NCI-H1105 (cell line): Measurements from ENCODE around the gene FAM53C.
"Not testable (repeated sequence)": the region's sequence is repeated elsewhere in the genome, so short reads cannot be mapped to it uniquely, and the experiment has no call there.

Source experiments
- DNase-seq: peaks from one replicate; lab custom pipeline; 2025; lab: John Stamatoyannopoulos, UW

Gene FAM53C

DNA sequence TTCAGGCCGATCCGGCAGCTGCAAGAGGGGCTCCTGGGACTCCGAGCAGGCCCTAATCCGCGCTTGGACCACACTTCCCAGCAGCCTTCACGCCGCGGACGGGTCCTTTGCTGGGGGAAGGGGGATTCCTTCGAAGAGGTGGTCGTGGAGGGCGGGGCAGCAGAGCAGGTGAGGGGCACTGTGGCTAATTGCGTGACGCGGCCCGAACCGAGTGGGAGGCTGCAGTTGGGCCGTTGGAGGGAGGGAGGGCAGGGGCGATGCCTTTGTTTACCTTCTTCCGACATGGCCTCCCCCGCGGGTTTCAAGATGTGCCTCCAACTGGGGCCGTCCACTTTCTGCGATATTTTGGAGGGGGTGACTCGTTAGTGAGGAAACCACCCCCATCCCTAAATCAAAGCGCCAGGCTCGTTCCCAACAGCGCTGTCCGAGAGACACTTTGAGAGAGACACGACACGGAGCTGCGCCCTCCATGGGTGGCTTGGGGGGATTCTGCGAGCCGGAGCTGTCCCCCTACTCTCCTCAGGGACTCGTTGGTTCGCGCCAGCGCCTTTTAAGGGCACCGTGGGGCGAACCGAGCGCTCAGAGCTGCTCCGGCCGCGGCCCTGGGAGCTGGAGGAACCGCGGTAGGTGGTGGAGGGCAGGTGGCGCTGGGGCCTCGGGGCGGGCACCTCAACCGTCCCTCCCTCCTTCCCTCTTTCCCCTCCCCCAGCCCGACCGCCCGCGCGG is at the start of gene FAM53C:
TSS of gene FAM53C (plus strand) at position 582 of the 726 bp plus-strand sequence. CDS start 3,070 bp downstream, outside the sequence.
- DNase-seq = peak; percentile 75

DNA sequence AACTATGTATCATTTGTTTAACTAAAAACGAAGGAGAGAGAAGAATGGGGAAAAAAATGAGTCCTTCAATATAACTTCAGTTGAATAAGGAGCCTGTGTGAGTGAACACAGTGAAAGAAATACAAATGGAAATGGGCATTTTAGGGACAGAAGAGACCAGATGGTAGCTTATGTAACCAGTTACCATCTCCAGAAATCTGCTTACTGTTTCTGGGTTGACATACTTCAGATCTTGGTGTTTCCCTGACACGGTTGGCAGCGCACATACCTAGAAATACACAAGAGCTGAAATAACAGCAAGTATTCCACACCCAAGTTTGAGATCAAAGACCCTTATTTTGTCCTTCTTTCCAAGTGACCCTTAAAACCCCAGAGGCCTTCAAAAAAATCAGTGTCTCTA is 48.8 kb upstream of the FAM53C start:
- DNase-seq = no peak

DNA sequence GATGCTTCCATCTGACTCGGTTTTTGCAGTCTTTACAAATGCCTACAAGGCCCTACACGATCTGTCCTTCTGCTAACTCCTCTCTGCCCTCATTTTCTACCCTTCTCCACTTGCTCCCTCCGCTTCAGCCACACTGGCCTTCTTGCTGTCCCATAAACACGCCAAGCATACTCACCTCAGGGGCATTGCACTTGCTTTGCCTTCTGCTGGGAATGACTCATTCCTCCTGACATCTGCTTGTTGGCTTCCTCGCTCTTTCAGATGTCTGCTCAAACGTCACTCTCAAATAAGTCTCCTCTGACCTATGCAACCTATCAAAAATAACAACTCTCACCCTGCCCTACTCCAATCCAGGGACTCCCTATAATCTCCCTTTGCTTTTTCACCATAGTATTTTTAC is 34.7 kb upstream of the FAM53C start:
- no peak for DNase-seq

DNA sequence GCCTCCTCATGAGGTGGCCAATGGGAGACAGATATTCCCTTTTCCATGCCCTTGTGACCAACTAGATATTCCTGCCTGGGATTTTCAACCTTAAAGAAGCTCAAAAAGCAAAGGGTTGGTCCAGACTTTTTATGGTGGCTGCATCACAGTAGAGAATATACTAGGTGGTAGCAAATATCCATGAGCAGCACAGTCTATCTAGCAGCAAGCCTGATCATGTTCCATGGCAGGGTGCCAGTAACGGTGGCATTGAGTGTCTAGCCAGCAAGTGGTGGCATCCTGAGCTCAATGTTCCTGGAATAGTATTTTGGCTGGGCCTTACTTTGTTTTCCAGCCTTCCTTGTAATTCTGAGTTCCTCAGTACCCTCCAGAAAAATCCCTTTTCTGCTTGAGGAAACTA is 32.3 kb upstream of the FAM53C start:
- peak; percentile 57 for DNase-seq

DNA sequence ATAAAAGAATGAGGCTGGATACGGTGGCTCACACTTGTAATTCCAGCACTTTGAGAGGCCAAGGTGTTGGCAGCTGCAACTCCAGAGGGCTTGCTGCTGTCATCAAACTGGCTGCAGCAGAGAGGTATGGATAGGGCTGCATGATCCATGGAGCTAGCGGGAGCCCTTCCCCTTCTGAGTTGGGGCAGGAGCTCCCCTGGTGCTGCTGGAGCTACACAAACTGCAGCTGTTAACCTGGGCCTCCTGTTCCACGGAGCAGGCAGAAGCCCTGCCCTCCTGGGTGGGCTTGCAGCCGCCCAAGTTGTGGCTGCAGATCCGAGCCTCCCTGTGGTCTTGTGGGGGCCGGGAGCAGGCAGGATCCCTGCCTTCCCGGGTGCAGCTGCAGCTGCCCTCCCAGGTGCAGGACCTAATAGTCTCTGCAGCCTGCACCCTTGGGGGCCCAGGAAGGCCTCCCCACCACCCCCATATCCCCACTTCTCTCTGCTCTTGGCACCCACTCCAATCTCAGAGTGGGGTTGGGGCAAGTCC is 22.3 kb upstream of the FAM53C start:
- no peak for DNase-seq

DNA sequence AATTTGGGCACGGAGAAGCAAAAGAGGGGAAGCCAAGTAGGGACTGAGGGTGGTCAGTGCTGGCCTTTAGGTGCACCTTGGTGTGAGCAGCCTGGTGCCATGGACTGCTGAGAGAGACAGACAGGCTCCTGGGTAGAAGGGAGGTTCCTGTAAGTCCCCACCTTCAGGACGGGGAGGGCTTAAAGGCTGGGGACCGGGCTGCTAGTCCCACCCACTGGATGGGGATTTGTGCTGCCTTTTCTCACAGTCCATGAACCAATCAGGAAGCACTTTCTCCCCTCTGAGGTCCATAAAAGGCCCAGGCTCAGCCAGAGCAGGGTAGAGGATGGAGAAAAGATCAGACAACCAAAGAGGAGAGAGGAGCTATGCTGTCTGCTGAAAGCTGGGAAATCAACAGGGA is 21.7 kb upstream of the FAM53C start:
- no peak for DNase-seq

DNA sequence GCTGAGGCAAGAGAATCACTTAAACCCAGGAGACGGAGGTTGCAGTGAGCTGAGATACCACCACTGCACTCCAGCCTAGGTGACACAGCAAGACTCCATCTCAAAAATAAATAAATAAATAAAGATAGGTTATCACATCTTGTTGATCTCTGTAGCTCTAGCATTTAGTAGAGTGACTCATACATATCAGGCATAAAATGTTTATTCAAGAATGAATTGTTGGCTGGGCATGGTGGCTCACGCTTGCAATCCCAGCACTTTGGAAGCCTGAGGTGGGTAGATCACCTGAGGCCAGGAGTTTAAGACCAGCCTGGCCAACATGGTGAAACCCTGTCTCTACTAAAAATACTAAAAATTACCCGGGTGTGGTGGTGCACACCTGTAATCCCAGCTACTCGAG is 19.9 kb upstream of the FAM53C start:
- not testable (repeated sequence) for DNase-seq

DNA sequence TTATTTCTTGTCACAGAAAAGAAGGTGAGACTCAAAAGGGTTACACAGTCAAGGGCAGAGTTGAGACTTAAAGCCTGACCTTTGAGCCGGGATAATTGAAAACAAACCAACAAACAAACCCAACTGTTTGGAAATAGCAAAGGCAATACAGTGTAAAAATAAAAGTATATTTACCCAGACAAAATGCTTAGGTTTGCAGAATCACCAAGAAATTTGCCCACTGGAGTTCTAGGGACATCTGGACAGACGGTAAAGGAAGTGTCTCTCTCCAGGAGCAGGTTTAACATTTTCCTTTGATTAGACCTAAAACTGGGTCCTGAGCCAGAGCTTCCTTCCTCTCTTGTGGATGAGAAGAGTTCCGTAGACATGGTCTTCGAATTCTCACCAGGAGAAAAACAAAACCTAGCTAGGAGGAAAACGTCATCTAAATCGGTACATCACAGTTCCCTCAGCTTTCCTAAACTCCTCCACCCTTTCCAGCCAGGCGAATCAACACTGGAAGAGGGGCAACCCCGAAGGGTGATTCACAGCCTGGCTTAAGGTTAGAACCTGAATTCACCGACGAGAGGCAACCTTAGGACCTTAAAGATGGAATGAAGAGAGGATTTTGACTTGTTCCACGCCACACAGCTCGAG is 7.1 kb upstream of the FAM53C start:
- no peak for DNase-seq

DNA sequence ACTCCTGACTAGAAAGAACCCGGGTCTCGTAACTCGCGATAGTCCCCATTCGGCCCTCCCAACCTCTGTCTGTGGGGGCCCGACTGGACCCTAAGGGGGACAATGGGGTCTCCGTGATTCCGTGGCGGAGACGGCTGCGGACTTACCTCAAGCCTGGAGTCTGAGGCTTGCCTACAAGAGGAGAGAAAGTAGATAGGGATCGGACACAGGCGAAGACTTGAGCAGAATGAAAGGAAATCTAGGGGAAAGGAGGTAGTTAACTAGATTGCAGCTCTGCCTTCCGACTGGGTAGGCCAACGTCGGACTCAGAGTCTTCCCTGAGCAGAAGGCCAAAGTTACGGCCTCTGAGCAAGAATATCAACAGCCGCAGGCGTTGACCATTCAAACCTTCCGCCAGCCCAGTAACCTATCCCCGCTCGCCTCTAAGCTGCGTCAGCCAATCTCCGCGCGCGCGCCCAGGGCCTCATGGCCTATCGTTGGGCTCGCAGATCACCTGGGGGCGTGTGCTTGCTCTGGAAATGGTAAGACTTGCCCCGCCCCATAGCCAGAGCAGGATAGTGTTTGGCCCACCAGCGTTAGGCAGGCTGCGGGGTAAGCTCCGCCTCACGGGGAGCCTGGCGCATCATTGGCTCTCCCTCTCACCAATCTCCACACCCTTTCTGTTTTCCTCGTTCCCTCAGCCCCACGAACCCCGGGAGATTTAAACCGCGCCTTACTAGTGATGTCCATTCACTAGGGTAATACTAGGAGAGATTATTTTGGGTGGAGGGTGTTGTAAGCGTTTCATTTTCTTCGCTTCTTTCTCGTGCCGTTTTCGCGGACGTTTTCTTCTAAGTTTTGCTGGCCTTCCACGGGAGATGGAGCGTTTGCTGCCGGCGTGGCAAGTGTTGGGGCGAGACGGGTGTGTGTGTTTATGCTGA is 6.4 kb upstream of the FAM53C start, which contains the start of gene CDC25C:
TSS of gene CDC25C (minus strand) at position 356 of the 920 bp plus-strand sequence. CDS start 624 bp downstream, outside the sequence.
- DNase-seq = peak; percentile 96

DNA sequence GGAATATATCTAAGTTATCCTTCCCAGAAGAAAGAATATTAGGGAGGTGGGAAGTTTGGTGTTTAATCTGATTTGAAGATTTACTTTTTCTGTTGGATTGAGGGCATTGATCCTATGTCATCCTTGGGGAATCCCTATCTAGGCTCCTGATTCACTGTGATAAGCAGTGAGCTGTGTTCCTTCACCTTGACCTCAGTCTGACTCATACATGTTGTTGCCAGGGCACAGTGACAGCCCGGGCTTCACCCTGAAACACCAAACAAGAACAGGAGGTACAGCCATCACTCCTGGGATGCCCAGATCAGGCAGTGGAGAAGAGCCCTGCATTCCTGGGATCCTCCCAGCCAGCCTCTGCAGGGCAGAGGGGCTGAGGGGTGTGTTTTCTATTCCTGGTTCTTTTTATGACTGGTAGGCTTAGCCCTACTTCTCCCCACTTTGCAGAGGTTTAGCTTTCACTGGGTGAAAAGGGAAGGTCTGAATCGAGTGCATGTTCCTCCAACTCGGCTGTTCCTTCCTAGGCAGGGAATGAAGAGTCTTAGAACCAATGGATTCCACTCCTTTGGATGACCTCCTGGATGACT is 3.1 kb upstream of the FAM53C start:
- no peak for DNase-seq

DNA sequence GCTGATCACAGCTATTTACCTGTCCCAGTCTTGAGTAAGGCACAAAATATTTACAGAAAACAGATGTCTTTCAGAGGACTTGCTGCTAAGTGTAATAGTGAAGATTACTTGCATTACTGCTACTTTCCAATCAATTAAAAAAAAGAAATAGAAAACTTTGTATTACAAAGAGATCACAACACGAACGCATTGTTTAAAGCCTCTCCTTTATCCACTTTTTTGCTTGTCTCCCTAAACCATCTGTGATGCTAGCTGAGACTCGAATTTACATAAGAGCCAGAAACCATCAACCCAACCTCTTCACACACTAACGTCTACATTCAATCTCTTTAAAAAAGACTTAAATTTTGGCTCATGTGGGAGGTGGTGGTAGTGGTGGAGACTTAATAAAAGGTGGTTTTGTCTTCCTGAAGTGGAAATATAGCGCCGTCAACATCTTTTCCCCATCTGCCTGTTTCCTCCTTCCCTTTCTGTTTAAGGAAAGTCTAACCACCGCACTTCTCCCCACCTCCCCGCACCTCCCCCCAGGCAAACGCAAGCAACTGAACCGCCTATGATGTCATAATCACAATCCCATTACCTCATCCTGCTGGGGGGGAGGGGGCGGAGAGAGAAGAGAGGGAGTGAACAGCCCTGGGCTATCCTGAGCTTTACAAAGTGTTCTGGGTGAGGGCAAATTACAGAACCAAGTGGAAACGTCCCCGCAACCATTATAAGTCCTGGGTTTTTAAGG is 948 bp upstream of the FAM53C start:
- no peak for DNase-seq

DNA sequence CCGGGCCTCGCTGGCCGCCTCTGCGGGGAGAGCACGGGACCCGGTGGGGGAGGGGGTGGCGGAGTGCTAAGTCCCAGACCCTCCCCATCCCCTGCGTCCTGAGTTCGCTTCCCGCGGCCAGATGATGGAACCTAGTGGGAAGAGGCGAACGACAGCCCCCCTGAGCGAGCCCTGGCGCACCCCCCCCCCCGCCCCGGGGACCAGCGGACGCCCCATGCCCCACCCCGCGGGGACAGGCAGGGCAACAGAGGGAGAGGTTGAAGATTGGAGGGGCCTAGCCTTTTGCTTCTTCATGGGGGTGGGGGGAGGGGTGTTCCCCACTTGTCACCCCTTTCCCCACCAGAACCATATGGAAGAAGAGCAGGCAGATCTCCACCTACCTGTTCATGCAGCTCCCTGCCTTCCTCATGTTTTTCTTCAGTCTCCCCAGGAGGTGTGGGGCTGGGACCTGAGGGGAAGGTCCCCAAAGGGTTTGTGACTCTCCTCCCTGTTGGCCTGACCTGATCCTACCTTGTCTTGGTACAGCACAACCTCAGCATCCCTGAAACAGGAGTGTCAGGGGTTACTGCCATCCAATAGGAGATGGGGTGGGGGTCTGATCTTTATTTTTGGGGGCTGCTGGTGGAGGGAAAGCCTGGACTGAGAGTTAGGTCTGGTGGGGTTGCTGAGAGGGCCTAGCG is 485 bp downstream of the FAM53C start:
- no peak for DNase-seq

DNA sequence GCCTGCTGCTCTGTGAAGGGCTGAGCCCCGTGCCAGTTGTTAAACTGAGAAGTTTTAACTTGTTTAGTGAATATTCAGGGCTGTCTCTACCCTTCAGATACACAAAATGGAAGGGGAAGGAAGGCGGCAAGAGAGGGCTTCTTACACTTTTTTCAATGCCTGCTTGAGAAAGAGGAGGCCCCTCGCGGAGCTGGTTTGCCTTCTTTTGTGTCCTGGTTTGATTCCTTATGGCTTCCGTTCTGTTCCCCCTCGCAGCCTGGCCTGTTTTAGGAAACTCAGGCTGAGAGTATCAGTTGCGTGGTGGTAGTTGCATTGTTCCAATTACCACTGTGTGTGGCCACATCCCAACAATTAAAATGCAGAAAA is 1.0 kb downstream of the FAM53C start:
- DNase-seq = no peak

DNA sequence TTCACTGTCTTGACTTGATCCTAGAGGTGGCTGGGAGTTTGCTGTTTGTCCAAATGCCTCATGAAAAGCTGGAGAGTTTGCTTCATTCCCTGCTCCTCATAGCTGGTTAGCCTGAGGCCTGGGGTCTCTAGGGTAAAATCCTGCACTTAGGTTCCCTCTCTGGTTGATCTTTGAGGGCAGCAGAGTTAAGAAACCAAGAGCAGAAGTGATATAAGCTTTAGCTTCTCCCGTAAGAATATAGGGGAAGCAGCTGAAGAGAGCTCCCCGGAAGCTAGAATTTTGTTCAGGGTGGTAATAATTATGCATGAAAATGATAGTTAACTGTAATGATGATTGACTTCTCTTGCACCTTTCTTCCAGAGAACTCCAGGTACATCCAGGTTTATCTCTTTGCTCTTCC is 1.4 kb downstream of the FAM53C start:
- no peak for DNase-seq

DNA sequence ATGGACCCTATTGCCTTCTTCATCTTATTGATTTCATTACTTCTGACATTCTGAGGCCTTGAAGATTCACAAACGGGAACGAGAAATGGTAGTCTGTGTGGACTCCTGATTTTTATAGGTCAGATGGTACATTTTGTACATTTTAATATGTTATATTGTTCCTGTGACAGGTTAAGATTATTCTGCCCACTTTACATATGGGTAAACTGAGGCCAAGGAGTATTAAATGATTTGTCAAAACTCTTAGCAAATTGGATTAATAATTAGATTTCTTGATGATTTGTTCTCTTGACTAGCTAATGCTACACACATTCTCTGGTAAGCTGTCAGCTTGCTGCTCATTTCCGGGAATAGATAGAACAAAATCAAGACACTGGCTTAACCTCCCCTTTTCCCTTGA is 1.9 kb downstream of the FAM53C start:
- no peak for DNase-seq

DNA sequence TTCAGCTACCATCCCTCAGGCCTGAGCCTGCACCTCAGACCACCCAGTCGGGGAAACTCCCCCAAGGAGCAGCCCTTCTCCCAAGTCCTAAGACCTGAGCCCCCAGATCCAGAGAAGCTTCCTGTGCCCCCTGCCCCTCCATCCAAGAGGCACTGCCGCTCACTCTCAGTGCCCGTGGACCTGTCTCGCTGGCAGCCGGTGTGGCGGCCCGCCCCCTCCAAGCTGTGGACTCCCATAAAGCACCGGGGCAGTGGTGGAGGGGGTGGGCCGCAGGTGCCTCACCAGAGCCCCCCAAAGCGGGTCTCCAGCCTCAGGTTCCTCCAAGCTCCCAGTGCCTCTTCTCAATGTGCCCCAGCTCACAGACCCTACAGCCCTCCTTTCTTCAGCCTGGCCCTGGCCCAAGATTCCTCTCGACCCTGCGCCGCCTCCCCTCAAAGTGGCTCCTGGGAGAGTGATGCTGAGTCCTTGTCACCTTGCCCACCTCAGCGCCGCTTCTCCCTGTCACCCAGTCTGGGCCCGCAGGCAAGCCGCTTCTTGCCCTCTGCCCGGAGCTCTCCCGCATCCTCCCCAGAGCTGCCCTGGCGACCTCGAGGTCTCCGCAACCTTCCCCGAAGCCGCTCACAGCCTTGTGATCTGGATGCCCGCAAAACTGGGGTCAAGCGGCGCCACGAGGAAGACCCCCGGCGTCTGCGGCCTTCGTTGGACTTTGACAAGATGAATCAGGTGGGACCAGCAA is 7.0 kb downstream of the FAM53C start:
- no peak for DNase-seq

DNA sequence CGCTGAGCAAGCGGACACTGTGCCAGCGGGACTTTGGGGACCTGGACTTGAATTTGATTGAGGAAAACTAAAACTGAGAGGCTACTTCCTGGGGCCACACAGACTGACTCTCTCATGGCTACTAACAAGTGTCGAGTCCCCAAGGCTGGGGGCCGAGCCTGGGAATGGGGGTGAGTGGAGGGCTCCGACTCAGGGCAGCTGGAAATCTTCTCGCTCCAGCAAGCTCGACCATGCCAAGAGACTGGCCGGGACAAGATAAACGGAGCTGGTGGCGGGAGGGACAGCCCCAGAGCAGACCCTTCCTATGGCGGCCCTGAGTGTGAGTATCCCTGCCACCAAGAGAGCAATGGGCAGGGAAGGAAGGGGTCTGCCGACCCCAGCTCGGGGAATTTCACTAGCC is 8.8 kb downstream of the FAM53C start:
- DNase-seq = no peak

DNA sequence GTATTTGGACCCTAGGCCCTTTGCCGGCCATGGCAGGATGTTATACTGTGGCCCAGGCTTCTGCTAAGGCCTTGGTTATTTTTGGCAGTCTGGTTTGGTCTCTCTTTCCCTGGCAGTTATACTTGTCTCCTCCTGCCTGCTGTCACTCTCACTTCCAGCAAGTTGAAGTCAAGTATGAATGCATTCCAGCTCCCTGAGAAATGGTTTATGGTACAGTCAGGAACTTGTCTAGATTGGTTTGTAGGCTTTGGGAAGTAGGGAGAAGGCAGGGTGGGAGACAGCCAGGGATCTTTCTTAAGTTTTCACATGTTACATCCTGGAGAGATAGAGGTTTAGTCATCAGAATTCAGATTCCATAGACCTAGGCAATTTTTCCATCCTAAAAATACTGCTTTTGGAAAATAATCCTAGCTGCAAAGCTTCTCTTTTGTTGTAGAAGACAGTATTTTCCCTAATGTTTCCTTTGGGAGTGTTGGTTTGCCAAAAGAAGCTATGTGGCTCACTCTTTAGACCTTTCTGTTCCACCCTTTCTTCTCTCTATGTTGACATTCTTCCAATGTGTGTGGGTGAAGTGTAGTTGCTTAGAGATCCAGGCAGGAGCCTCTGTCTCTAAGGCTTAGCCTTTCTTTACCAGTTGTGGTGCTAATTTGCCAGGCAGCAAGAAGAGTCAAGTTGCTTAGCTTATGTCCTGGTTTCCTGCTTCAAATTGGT is 11.9 kb downstream of the FAM53C start:
- no peak for DNase-seq

DNA sequence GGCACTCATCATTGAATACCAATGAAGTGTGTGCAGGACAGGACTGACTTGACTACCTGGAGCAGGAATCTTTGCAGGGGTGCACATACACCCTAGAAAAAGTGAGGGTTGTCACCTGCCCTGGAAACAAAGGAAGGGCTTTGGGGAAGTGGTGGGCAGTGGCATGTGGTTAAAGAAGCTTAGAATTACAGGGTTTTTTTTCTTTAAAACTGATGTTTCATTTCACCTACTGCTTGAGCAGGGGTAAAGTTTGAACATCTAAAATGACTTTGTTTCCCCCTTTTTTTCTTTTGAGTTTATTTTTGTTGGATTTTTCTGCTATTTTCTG is 12.5 kb downstream of the FAM53C start:
- DNase-seq = no peak

DNA sequence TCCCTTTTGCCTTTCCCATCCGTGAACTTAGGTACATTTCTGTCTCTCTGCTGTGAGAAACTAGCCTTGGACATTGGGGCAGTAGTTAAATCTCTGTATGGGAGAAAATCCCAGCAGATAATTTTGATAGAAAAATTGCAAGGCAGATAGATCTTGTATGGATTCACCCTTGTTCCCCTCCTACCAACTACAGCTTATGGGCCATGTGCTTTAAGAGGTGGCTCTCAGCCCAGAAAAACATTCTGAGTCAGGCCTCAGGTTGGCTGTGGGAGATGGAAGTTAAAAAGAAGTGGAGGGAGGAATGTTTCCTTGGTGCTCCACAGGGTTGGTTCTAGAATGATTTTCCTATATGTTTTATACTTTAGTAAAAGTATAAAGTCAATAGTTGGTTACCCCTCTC is 13.0 kb downstream of the FAM53C start:
- no peak for DNase-seq
